B cell (primary cell): Measurements from ENCODE around the gene ZNF296.

Source experiments
- EZH2 ChIP-seq: IDR thresholded peaks from 2 replicates; pipeline ENCODE4 v1.6.1; 2012; ENCODE audit warnings: borderline replicate concordance, low read depth, mild to moderate bottlenecking, moderate library complexity, low read length; ENCODE audit not compliant: insufficient read depth, poor library complexity, severe bottlenecking
- TF ChIP-seq, protein P1 (sequence below): fragments of 200-600 bp; IDR thresholded peaks from one replicate; pipeline ENCODE4 v1.8.0; 2022; ENCODE audit warnings: antibody characterized with exemption, mild to moderate bottlenecking

- no peak for TF ChIP-seq EZH2
- TF ChIP-seq, protein P1, sequence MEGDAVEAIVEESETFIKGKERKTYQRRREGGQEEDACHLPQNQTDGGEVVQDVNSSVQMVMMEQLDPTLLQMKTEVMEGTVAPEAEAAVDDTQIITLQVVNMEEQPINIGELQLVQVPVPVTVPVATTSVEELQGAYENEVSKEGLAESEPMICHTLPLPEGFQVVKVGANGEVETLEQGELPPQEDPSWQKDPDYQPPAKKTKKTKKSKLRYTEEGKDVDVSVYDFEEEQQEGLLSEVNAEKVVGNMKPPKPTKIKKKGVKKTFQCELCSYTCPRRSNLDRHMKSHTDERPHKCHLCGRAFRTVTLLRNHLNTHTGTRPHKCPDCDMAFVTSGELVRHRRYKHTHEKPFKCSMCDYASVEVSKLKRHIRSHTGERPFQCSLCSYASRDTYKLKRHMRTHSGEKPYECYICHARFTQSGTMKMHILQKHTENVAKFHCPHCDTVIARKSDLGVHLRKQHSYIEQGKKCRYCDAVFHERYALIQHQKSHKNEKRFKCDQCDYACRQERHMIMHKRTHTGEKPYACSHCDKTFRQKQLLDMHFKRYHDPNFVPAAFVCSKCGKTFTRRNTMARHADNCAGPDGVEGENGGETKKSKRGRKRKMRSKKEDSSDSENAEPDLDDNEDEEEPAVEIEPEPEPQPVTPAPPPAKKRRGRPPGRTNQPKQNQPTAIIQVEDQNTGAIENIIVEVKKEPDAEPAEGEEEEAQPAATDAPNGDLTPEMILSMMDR: no peak
Measured at GRCh38 chr19:45066921-45067661, 9.2 kb downstream of the ZNF296 start.
